HEK293T (cell line): Measurements from ENCODE around the gene HOXD11.

Experiments used
- CTCF ChIA-PET: fragments of 350-600 bp; formaldehyde crosslinking; extraction: SDS; loops from one replicate; lab custom pipeline; 2021; ENCODE audit warnings: antibody characterized with exemption, inconsistent platforms; lab: Yijun Ruan, JAX
- POLR2A ChIA-PET: fragments of 350-600 bp; formaldehyde crosslinking; extraction: SDS; loops from one replicate; lab custom pipeline; 2020; ENCODE audit warnings: antibody characterized with exemption, inconsistent platforms; lab: Yijun Ruan, JAX
- DNase-seq: peaks from one replicate; pipeline ENCODE4 v3.0.0; 2012; ENCODE audit warnings: mixed read lengths; ENCODE audit errors: extremely low spot score
- ARNT ChIP-seq: fragments of 450-650 bp; IDR thresholded peaks from 2 replicates; pipeline ENCODE4 v1.6.1; 2017; ENCODE audit warnings: mild to moderate bottlenecking
- BHLHE40 ChIP-seq: fragments of 450-650 bp; IDR thresholded peaks from 2 replicates; pipeline ENCODE4 v1.6.1; 2016; ENCODE audit warnings: mild to moderate bottlenecking, moderate library complexity, borderline replicate concordance
- CTBP1 ChIP-seq: fragments of 450-650 bp; IDR thresholded peaks from 2 replicates; pipeline ENCODE4 v1.6.1; 2016; ENCODE audit warnings: borderline replicate concordance
- ELF4 ChIP-seq: fragments of 450-650 bp; IDR thresholded peaks from 2 replicates; pipeline ENCODE4 v1.6.1; 2017; ENCODE audit warnings: antibody characterized with exemption
- FOXA1 ChIP-seq: fragments of 450-650 bp; IDR thresholded peaks from 2 replicates; pipeline ENCODE4 v1.6.1; 2016; ENCODE audit warnings: mild to moderate bottlenecking
- FOXK2 ChIP-seq: fragments of 450-650 bp; IDR thresholded peaks from 2 replicates; pipeline ENCODE4 v1.6.1; 2016; ENCODE audit warnings: mild to moderate bottlenecking
- FOXM1 ChIP-seq: fragments of 450-650 bp; IDR thresholded peaks from 2 replicates; pipeline ENCODE4 v1.6.1; 2017; ENCODE audit warnings: mild to moderate bottlenecking, borderline replicate concordance
- HDGF ChIP-seq: fragments of 450-650 bp; IDR thresholded peaks from 2 replicates; pipeline ENCODE4 v1.6.1; 2017; ENCODE audit warnings: antibody characterized with exemption, borderline replicate concordance
- L3MBTL2 ChIP-seq: fragments of 450-650 bp; conservative IDR thresholded peaks from 2 replicates; pipeline ENCODE4 v1.6.1; 2016; ENCODE audit warnings: mild to moderate bottlenecking
- LEF1 ChIP-seq: fragments of 450-650 bp; IDR thresholded peaks from 2 replicates; pipeline ENCODE4 v1.6.1; 2017; ENCODE audit warnings: mild to moderate bottlenecking, borderline replicate concordance
- NFRKB ChIP-seq: fragments of 450-650 bp; IDR thresholded peaks from 2 replicates; pipeline ENCODE4 v1.6.1; 2016; ENCODE audit warnings: mild to moderate bottlenecking, moderate library complexity
- PKNOX1 ChIP-seq: fragments of 450-650 bp; IDR thresholded peaks from 2 replicates; pipeline ENCODE4 v1.6.1; 2016
- SP1 ChIP-seq: fragments of 450-650 bp; IDR thresholded peaks from 2 replicates; pipeline ENCODE4 v1.6.1; 2017
- SUZ12 ChIP-seq: fragments of 450-650 bp; IDR thresholded peaks from 2 replicates; pipeline ENCODE4 v1.6.1; 2016; ENCODE audit warnings: mild to moderate bottlenecking
- TARDBP ChIP-seq: fragments of 450-650 bp; IDR thresholded peaks from 2 replicates; pipeline ENCODE4 v1.6.1; 2016
- ZNF384 ChIP-seq: fragments of 450-650 bp; IDR thresholded peaks from 2 replicates; pipeline ENCODE4 v1.6.1; 2016

The HOXD11 gene

GRCh38 chr2:176093145-176093897, 13.8 kb upstream of the HOXD11 start:
- no peak for DNase-seq
- CTCF ChIA-PET = interaction anchor here (0.6 to 1.0 kb wide), 5 partner anchors 8 to 1173 kb away, joined by 3 to 4 read pairs (median 3); no protein-coding TSS in a partner anchor
- POLR2A ChIA-PET = interaction anchor here (0.8 to 6.5 kb wide), 5 partner anchors 11 to 92 kb away, joined by 3 to 117 read pairs (median 4); partner anchors contain the start of genes HOXD11 and LNPK
- TF ChIP-seq L3MBTL2 = peak; percentile 94
- TF ChIP-seq ELF4 = no peak

GRCh38 chr2:176093898-176094249, 13.2 kb upstream of the HOXD11 start:
- ChIA-PET CTCF (interaction anchor here (0.6 to 1.0 kb wide), 5 partner anchors 8 to 1172 kb away, joined by 3 to 4 read pairs (median 3); no protein-coding TSS in a partner anchor), POLR2A (interaction anchor here (1.1 to 6.5 kb wide), 3 partner anchors 11 to 92 kb away, joined by 3 to 117 read pairs (median 6); partner anchors contain the start of genes HOXD11 and LNPK)
- DNase-seq = no peak
- TF ChIP-seq FOXA1 (no peak), SP1 (no peak), L3MBTL2 (no peak), HDGF (no peak), ARNT (no peak)

GRCh38 chr2:176094349-176094748, 12.7 kb upstream of the HOXD11 start:
- TF ChIP-seq LEF1 = no peak
- no peak for DNase-seq
- ChIA-PET CTCF (interaction anchor here (0.7 to 1.0 kb wide), 4 partner anchors 9 to 1169 kb away, joined by 3 to 4 read pairs (median 3); no protein-coding TSS in a partner anchor), POLR2A (interaction anchor here (1.1 to 6.5 kb wide), 3 partner anchors 10 to 92 kb away, joined by 3 to 117 read pairs (median 6); partner anchors contain the start of genes HOXD11 and LNPK)

- ChIA-PET POLR2A (interaction anchor here (1.4 to 6.5 kb wide), 3 partner anchors 9 to 290 kb away, joined by 3 to 117 read pairs (median 11); partner anchors contain the start of gene HOXD11), CTCF (interaction anchor here (1.0 kb wide), 1 partner anchor 16 kb away, joined by 3 read pairs; no protein-coding TSS in a partner anchor)
- 0 out of 2 replicates have a peak, but pooled peaks have one; percentile 30 for TF ChIP-seq L3MBTL2
- no peak for TF ChIP-seq FOXK2
- no peak for DNase-seq
Measured at GRCh38 chr2:176095421-176095820, 11.7 kb upstream of the HOXD11 start.

GRCh38 chr2:176096243-176096985, 10.7 kb upstream of the HOXD11 start:
- TF ChIP-seq NFRKB (no peak), ELF4 (no peak), BHLHE40 (no peak), FOXA1 (no peak), FOXM1 (no peak), LEF1 (no peak), HDGF (no peak), ARNT (no peak), PKNOX1 (no peak), TARDBP (no peak), ZNF384 (no peak), SUZ12 (no peak), FOXK2 (no peak), L3MBTL2 (no peak), CTBP1 (no peak), SP1 (no peak)
- CTCF ChIA-PET = interaction anchor here (0.6 to 1.6 kb wide), 12 partner anchors 8 to 931 kb away, joined by 3 to 9 read pairs (median 3); no protein-coding TSS in a partner anchor
- POLR2A ChIA-PET = interaction anchor here (0.7 to 6.5 kb wide), 7 partner anchors 8 to 845 kb away, joined by 3 to 117 read pairs (median 8); partner anchors contain the start of genes HOXD11 and LNPK

GRCh38 chr2:176096986-176097819, 9.9 kb upstream of the HOXD11 start:
- no peak for TF ChIP-seq TARDBP
- TF ChIP-seq L3MBTL2 = peak; percentile 71
- ChIA-PET CTCF (interaction anchor here (0.7 to 1.6 kb wide), 16 partner anchors 9 to 846 kb away, joined by 3 to 9 read pairs (median 3); no protein-coding TSS in a partner anchor), POLR2A (interaction anchor here (0.7 to 6.5 kb wide), 9 partner anchors 7 to 846 kb away, joined by 3 to 117 read pairs (median 4); partner anchors contain the start of genes HOXD11 and LNPK)
- DNase-seq = peak; percentile 76

More at GRCh38 chr2:176096243-176096985, 10.7 kb upstream of the HOXD11 start:
- DNase-seq = no peak
